ENCODE results near the gene ITPKA. TPM values are rescaled to one million over a fixed set of nuclear protein-coding genes. Genes with fewer than 3 reads are reported as not detected.

ITPKA gene
- total and polyA plus RNA-seq, 7 experiments from 2014 or later: 0.20 to 0.97 (median 0.22) TPM; not detected in 4

DNA sequence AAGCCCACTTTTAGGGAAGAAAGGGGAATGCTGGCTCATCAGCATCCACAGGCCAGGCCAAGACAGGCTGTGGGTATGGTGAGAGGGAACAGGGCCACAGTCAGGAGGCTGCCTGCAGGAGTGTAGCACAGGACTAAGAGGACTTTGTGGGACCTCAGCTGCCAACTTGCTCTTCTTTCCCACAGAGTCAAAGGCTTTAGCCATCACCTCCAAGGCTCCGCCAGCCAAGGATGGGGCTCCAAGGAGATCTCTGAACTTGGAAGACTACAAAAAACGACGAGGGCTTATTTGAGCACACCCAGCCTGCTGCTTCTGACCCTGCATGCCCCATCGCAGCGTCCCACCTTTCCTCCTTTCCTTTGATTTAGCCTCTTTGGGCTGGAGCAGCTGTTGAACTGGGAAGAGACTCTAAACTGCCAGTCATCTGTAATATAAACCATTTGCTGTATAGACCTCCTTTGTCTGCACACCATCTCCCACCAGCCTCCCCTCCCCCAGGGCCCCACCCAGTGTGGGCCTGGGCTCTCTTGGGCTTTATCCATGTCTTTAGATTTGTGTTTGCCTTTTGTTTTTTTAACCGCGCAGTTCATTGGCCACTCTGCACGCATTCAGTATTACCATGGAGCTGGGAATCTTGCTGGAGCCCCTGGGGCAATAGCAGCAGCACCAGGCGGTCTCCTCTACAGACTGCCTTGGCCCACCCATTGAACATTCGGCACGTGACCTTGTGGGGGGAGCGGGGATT lies 13.1 kb upstream of the ITPKA start:
- Mint-ChIP-seq H3K27me3 (no peaks in the 10 kb centered on the region), H3K9me3 (no peaks in the 10 kb centered on the region), H3K4me3 (no peak overlapping the region), H3K27ac (peak overlapping the region in 2 of 9 donors; percentile 15 to 53), H3K36me3 (peaks cover 13 to 68% (median 43%) of the 10 kb centered on the region in 5 donors), H3K4me1 (peaks cover 0 to 19% (median 15%) of the 10 kb centered on the region in 7 donors)
- ATAC-seq: no peak
- no peaks in the 10 kb centered on the region for H3K27me3 ChIP-seq (ENCODE audit: control insufficient read depth in 2 of 2, insufficient read depth in 2 of 2, low read length in 2 of 2)
- DNase-seq: no peak
- intact Hi-C loops (cut with micrococcal nuclease): no loop called here
- ChIA-PET CTCF (interaction anchor here (0.5 to 1.1 kb wide), 2 partner anchors 12 to 90 kb away, joined by 3 to 4 read pairs; no protein-coding TSS in a partner anchor), POLR2A (interaction anchor here (0.7 to 0.8 kb wide), 2 partner anchors 12 to 25 kb away, joined by 3 read pairs; no protein-coding TSS in a partner anchor)
- no peaks in the 10 kb centered on the region for H3K9me3 ChIP-seq (ENCODE audit: control insufficient read depth in 2 of 3, low read length in 3 of 3)
- H3K4me1 ChIP-seq (ENCODE audit: control insufficient read depth in 2 of 2, insufficient read depth in 2 of 2, low read length in 2 of 2): peaks cover 7 to 8% of the 10 kb centered on the region in 2 donors
- H3K27ac ChIP-seq (ENCODE audit: low read depth, low read length): no peak overlapping the region
- H3K4me3 ChIP-seq (ENCODE audit: low read length): no peak overlapping the region
- H3K36me3 ChIP-seq (ENCODE audit: control insufficient read depth in 2 of 3, insufficient read depth in 3 of 3, low read length in 3 of 3): peaks cover 16 to 60% (median 22%) of the 10 kb centered on the region in 3 experiments

DNA sequence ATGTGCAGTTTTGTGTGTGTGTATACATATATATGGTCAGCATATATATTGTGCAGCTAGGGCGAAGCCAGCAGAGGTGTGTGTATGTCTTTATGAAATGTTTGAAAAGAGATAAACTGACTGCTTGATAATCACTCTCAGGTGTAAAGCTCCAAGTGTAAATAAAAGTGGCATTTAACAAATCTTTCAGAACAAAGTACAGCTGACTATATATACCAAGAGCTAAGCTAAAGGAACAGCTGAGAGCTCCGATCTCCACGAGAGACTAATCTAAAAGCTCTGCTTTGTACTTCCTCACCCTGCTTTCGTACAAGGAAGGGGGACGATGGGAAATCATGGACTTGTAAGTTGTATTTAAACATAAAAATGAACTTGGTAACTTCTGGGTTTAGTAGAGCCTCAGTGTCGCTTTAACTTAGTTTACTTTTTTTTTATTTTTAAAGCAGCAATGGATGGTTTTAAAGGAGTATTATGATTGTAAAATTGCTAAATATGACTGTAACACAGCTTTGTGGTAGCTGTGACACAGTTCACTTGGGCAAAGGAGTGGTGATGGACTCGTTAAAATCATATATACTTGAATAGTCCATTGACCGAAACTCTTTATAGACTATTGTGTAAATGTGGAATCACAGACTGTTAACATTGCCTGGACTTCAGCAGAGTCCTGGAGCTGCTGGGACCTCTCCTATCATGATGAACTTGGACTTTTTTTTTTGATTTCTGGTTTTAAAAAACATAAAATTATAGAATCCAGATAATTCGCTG lies 11.4 kb upstream of the ITPKA start:
- POLR2A ChIA-PET: no interaction called here
- DNase-seq (no peak), ATAC-seq (no peak)
- Histone ChIP-seq H3K9me3 (ENCODE audit: control insufficient read depth in 2 of 3, low read length in 3 of 3) (no peaks in the 10 kb centered on the region), H3K36me3 (ENCODE audit: control insufficient read depth in 2 of 3, insufficient read depth in 3 of 3, low read length in 3 of 3) (peaks cover 7 to 42% (median 9%) of the 10 kb centered on the region in 3 experiments), H3K27ac (ENCODE audit: low read depth, low read length) (no peak overlapping the region), H3K4me1 (ENCODE audit: control insufficient read depth in 2 of 2, insufficient read depth in 2 of 2, low read length in 2 of 2) (peaks cover 7 to 8% of the 10 kb centered on the region in 2 donors), H3K4me3 (ENCODE audit: low read length) (no peak overlapping the region), H3K27me3 (ENCODE audit: control insufficient read depth in 2 of 2, insufficient read depth in 2 of 2, low read length in 2 of 2) (no peaks in the 10 kb centered on the region)
- Mint-ChIP-seq H3K36me3 (peaks cover 5 to 54% (median 31%) of the 10 kb centered on the region in 5 donors), H3K27me3 (no peaks in the 10 kb centered on the region), H3K4me1 (peaks cover 0 to 19% (median 15%) of the 10 kb centered on the region in 7 donors), H3K4me3 (no peak overlapping the region), H3K9me3 (no peaks in the 10 kb centered on the region), H3K27ac (peak overlapping the region in 4 of 9 donors; percentile 28 to 78 (median 58))
- intact Hi-C loops (cut with micrococcal nuclease): no loop called here
- CTCF ChIA-PET: interaction anchor here (0.6 to 0.7 kb wide), 2 partner anchors 10 to 27 kb away, joined by 3 read pairs; no protein-coding TSS in a partner anchor

DNA sequence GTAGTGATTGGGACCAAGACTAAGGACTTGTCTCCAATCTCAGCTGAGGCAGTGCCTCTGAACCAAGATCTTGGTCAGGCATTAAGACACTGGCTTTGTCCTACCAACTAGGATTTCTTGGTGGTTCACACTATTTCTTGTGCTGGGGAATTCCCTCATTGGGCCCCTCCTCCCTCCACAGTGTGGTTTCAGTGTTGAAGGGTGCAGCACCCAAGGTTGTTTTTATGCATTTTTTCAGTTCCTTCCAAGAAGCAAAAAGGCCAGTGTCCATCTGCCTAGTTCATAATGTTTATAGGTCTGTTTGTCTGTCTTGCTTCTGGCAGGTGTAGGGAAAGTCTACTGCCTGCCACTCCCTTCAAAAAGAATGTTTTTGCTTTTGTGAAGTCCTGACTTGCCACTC lies 10.6 kb upstream of the ITPKA start:
- intact Hi-C loops (cut with micrococcal nuclease): no loop called here
- Histone ChIP-seq H3K9me3 (ENCODE audit: control insufficient read depth in 2 of 3, low read length in 3 of 3) (no peaks in the 10 kb centered on the region), H3K27ac (ENCODE audit: low read depth, low read length) (peak overlapping the region; percentile 44), H3K4me1 (ENCODE audit: control insufficient read depth in 2 of 2, insufficient read depth in 2 of 2, low read length in 2 of 2) (peaks cover 7 to 8% of the 10 kb centered on the region in 2 donors), H3K27me3 (ENCODE audit: control insufficient read depth in 2 of 2, insufficient read depth in 2 of 2, low read length in 2 of 2) (no peaks in the 10 kb centered on the region), H3K4me3 (ENCODE audit: low read length) (no peak overlapping the region), H3K36me3 (ENCODE audit: control insufficient read depth in 2 of 3, insufficient read depth in 3 of 3, low read length in 3 of 3) (peaks cover 6 to 34% (median 7%) of the 10 kb centered on the region in 3 experiments)
- Mint-ChIP-seq H3K36me3 (peaks cover 5 to 48% (median 27%) of the 10 kb centered on the region in 5 donors), H3K4me1 (peaks cover 0 to 27% (median 18%) of the 10 kb centered on the region in 7 donors), H3K4me3 (peak overlapping the region in 8 of 10 donors; percentile 6 to 74 (median 46)), H3K27ac (peak overlapping the region; percentile 36 to 83 (median 75)), H3K9me3 (no peaks in the 10 kb centered on the region), H3K27me3 (peaks cover 0 to 3% (median 0%) of the 10 kb centered on the region in 5 donors)
- ATAC-seq: peak; percentile 78
- DNase-seq: peak in 1 of 9 donors; percentile 50
- CTCF ChIA-PET: interaction anchor here (1.1 kb wide), 1 partner anchor 8 kb away, joined by 3 read pairs; no protein-coding TSS in a partner anchor
- POLR2A ChIA-PET: no interaction called here

DNA sequence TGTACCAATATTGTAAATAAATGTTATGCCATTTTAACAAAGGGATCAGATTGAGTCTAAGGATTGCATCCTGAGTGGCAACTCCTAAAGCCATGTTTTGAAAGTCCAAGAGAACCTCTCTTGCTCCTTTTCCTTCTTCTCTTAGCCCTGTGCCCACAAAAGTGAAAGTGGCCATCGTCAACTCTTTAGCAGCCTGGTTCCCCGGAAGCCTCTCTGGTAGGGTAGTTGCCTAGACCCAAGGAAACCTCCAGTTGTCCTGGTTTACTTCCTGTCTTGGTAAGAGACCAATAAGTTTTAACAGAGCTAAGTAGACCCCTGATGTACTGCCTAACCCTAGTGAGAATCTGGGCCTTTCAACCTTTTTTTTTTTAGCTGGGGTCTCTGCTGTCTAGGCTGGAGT lies 10.2 kb upstream of the ITPKA start:
- CTCF ChIA-PET: interaction anchor here (1.1 kb wide), 1 partner anchor 8 kb away, joined by 3 read pairs; no protein-coding TSS in a partner anchor
- POLR2A ChIA-PET: interaction anchor here (0.7 to 1.1 kb wide), 2 partner anchors 10 to 1275 kb away, joined by 3 read pairs; no protein-coding TSS in a partner anchor
- H3K27me3 Mint-ChIP-seq: peaks cover 0 to 3% (median 0%) of the 10 kb centered on the region in 5 donors
- ATAC-seq (peak; percentile 50), DNase-seq (no peak)
- no peaks in the 10 kb centered on the region for H3K9me3 ChIP-seq (ENCODE audit: control insufficient read depth in 2 of 3, low read length in 3 of 3)
- H3K27ac ChIP-seq (ENCODE audit: low read depth, low read length): peak overlapping the region; percentile 23
- H3K9me3 Mint-ChIP-seq: no peaks in the 10 kb centered on the region
- H3K27me3 ChIP-seq (ENCODE audit: control insufficient read depth in 2 of 2, insufficient read depth in 2 of 2, low read length in 2 of 2): no peaks in the 10 kb centered on the region
- intact Hi-C loops (cut with micrococcal nuclease): no loop called here
- H3K4me1 ChIP-seq (ENCODE audit: control insufficient read depth in 2 of 2, insufficient read depth in 2 of 2, low read length in 2 of 2): peaks cover 7 to 8% of the 10 kb centered on the region in 2 donors
- H3K4me3 Mint-ChIP-seq: peak overlapping the region in 8 of 10 donors; percentile 6 to 74 (median 46)
- peaks cover 0 to 27% (median 18%) of the 10 kb centered on the region in 7 donors for H3K4me1 Mint-ChIP-seq
- peaks cover 5 to 45% (median 25%) of the 10 kb centered on the region in 5 donors for H3K36me3 Mint-ChIP-seq
- peak overlapping the region; percentile 36 to 83 (median 75) for H3K27ac Mint-ChIP-seq
- peaks cover 6 to 30% (median 7%) of the 10 kb centered on the region in 3 experiments for H3K36me3 ChIP-seq (ENCODE audit: control insufficient read depth in 2 of 3, insufficient read depth in 3 of 3, low read length in 3 of 3)
- H3K4me3 ChIP-seq (ENCODE audit: low read length): no peak overlapping the region

DNA sequence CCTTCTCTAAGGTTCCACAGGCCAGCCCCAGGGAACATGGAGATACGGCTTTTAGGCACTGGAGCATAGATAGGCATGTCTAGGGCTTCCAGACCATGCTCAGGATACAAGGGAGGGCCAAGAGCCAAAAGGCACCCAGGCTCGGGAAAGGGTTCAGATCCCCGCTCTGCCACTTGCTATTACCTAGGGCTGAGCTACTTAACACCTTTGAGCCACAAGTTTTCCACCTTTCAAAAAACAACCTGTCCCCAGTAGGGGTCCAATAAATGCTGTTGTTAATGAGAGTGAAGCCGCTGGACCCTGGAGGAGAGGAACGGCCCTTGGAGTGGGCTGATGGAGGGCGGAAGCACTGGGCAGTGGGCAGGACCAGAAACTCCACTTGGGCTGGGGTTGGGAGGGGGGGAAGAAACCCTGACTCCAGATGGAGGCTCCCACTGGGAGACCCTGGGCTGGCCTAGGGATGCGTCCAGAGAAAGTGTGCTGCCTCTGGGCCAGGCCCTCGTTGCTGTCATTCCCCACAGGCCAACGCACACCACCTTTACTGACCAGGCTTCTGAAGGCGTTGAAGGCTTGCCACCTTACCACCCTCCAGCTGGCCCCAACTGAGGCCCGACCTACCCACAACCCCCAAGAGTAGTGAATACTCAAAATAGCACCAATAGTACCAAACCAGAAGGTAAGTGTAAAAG lies 8.6 kb upstream of the ITPKA start:
- Histone ChIP-seq H3K4me3 (ENCODE audit: low read length) (no peak overlapping the region), H3K27ac (ENCODE audit: low read depth, low read length) (no peak overlapping the region), H3K36me3 (ENCODE audit: control insufficient read depth in 2 of 3, insufficient read depth in 3 of 3, low read length in 3 of 3) (peaks cover 2 to 15% (median 3%) of the 10 kb centered on the region in 3 experiments), H3K9me3 (ENCODE audit: control insufficient read depth in 2 of 3, low read length in 3 of 3) (no peaks in the 10 kb centered on the region), H3K27me3 (ENCODE audit: control insufficient read depth in 2 of 2, insufficient read depth in 2 of 2, low read length in 2 of 2) (no peaks in the 10 kb centered on the region), H3K4me1 (ENCODE audit: control insufficient read depth in 2 of 2, insufficient read depth in 2 of 2, low read length in 2 of 2) (peaks cover 7 to 8% of the 10 kb centered on the region in 2 donors)
- Mint-ChIP-seq H3K9me3 (no peaks in the 10 kb centered on the region), H3K36me3 (peaks cover 5 to 32% (median 19%) of the 10 kb centered on the region in 5 donors), H3K4me1 (peaks cover 0 to 35% (median 18%) of the 10 kb centered on the region in 7 donors), H3K27me3 (peaks cover 0 to 3% (median under 1%) of the 10 kb centered on the region in 5 donors), H3K27ac (no peak overlapping the region), H3K4me3 (no peak overlapping the region)
- ChIA-PET POLR2A (interaction anchor here (1.1 kb wide), 1 partner anchor 9 kb away, joined by 3 read pairs; no protein-coding TSS in a partner anchor), CTCF (interaction anchor here (0.6 kb wide), 1 partner anchor 51 kb away, joined by 3 read pairs; no protein-coding TSS in a partner anchor)
- DNase-seq (no peak), ATAC-seq (no peak)
- intact Hi-C loops (cut with micrococcal nuclease): no loop called here

DNA sequence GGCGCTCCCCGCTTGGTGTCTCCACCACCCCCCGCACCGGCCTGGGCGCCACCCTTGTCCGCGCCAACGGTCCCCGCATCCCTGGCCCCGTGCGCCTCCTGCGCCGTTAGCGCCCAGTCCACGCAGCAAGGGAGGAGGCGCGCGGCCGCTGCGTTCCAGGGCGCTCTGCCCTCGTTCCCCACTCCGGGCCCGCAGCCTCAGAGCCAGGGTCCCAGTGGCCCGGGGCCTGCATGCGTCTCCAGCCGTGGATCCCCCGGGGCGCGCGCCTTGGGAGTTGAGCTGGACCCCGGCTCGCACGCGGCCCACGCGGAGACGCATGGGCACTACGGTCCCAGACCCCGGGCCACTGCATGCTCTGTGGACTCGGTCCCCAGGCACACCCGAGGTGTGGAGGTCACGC lies 7.4 kb upstream of the ITPKA start:
- H3K27ac ChIP-seq (ENCODE audit: low read depth, low read length): no peak overlapping the region
- no peak overlapping the region for H3K4me3 ChIP-seq (ENCODE audit: low read length)
- Mint-ChIP-seq H3K4me1 (peaks cover 0 to 46% (median 18%) of the 10 kb centered on the region in 7 donors), H3K9me3 (peaks cover 0 to 2% (median 0%) of the 10 kb centered on the region in 11 donors), H3K4me3 (no peak overlapping the region), H3K27ac (no peak overlapping the region), H3K36me3 (peaks cover 0 to 20% (median 7%) of the 10 kb centered on the region in 5 donors), H3K27me3 (peaks cover 2 to 8% (median 3%) of the 10 kb centered on the region in 5 donors)
- H3K9me3 ChIP-seq (ENCODE audit: control insufficient read depth in 2 of 3, low read length in 3 of 3): no peaks in the 10 kb centered on the region
- H3K4me1 ChIP-seq (ENCODE audit: control insufficient read depth in 2 of 2, insufficient read depth in 2 of 2, low read length in 2 of 2): peaks cover 7 to 8% of the 10 kb centered on the region in 2 donors
- DNase-seq: no peak
- no peak for ATAC-seq
- CTCF ChIA-PET: no interaction called here
- intact Hi-C loops (cut with micrococcal nuclease): no loop called here
- H3K27me3 ChIP-seq (ENCODE audit: control insufficient read depth in 2 of 2, insufficient read depth in 2 of 2, low read length in 2 of 2): no peaks in the 10 kb centered on the region
- POLR2A ChIA-PET: no interaction called here
- H3K36me3 ChIP-seq (ENCODE audit: control insufficient read depth in 2 of 3, insufficient read depth in 3 of 3, low read length in 3 of 3): peaks cover 0 to 3% (median 2%) of the 10 kb centered on the region in 3 experiments
